HCT116 (cell line): ENCODE data around the gene HAUS8. TPM values are rescaled to one million over a fixed set of nuclear protein-coding genes. Genes with fewer than 3 reads are reported as not detected.

ENCODE experiments used
- ATAC-seq: fragments of 200-7000 bp; cut with Tn5 transposase; 2 replicates; pipeline ENCODE4 v1.9.1; 2020; ENCODE audit warnings: mild to moderate bottlenecking, moderate library complexity
- BruUV-seq: library from RNA; stranded (reverse); fragments of 400-500 nt; replicated peaks from 2 replicates; lab custom pipeline; 2021; lab: Mats Ljungman, UMichigan
- CTCF ChIA-PET: fragments of 300-600 bp; sonication (Branson Sonifier 250); formaldehyde crosslinking; loops from one replicate; lab custom pipeline; 2021; ENCODE audit warnings: antibody characterized with exemption; lab: Charles Lee
- POLR2A ChIA-PET: fragments of 300-600, 350-600 bp; sonication (Branson Sonifier 250); formaldehyde crosslinking; loops from one replicate; lab custom pipeline; 2021; ENCODE audit warnings: antibody characterized with exemption; lab: Charles Lee
- RAD21 ChIA-PET, 2 experiments: fragments of 300-600 bp; sonication (Branson Sonifier 250); formaldehyde crosslinking; loops; one replicate each; lab custom pipeline; 2023; ENCODE audit warnings: low total read pairs in 2 of 2; ENCODE audit not compliant: uncharacterized antibody in 2 of 2, unreplicated experiment in 2 of 2, low non-redundant PET in 1 of 2; lab: Charles Lee
- DNase-seq: peaks from one replicate; pipeline ENCODE4 v3.0.0-alpha.2; 2010; ENCODE audit warnings: low read depth, low spot score
- H2AFZ ChIP-seq: fragments of 200-600 bp; shearing (Covaris generic), sonication (generic); 2 replicates; pipeline ENCODE4 v1.6.1; 2017; ENCODE audit warnings: low read depth, mixed run types, mixed read lengths, antibody characterized with exemption, low read length; ENCODE audit not compliant: poor library complexity, severe bottlenecking
- H3K27ac ChIP-seq: 2 replicates; pipeline ENCODE4 v1.5.1; 2012; ENCODE audit warnings: low read depth, low read length
- H3K27me3 ChIP-seq: fragments of 200-600 bp; sonication (generic); 2 replicates; pipeline ENCODE4 v1.6.1; 2016; ENCODE audit warnings: mixed run types, low read length, mixed read lengths; ENCODE audit not compliant: insufficient read depth
- H3K36me3 ChIP-seq, 2 experiments: fragments of 200-500 bp in 1 of 2; fragments of 200-600 bp in 1 of 2; sonication (Bioruptor generic) in 1 of 2; sonication (generic) in 1 of 2; 2 replicates each; pipeline versions ENCODE4 v1.5.1 to v1.6.1; 2014 to 2016; ENCODE audit warnings: low read length in 2 of 2, inconsistent platforms in 1 of 2, mixed read lengths in 1 of 2, mixed run types in 1 of 2; ENCODE audit not compliant: insufficient read depth in 2 of 2, control insufficient read depth in 1 of 2
- H3K4me1 ChIP-seq, 2 experiments: fragments of 200-600 bp in 1 of 2; sonication (generic) in 1 of 2; 2 replicates each; pipeline versions ENCODE4 v1.5.1 to v1.6.1; 2012 to 2017; ENCODE audit warnings: low read length in 2 of 2, inconsistent platforms in 1 of 2, mild to moderate bottlenecking in 1 of 2, mixed read lengths in 1 of 2, mixed run types in 1 of 2, moderate library complexity in 1 of 2; ENCODE audit not compliant: insufficient read depth in 2 of 2, control insufficient read depth in 1 of 2
- H3K4me2 ChIP-seq: fragments of 200-600 bp; sonication (generic); 2 replicates; pipeline ENCODE4 v1.6.1; 2017; ENCODE audit warnings: mixed run types, low read length, mixed read lengths
- H3K4me3 ChIP-seq, 2 experiments: fragments of 200-600 bp in 1 of 2; sonication (generic) in 1 of 2; replicated peaks in 1 of 2; 2 replicates each; pipeline ENCODE4 v1.5.1; 2011 to 2016; ENCODE audit warnings: low read length in 2 of 2, control low read depth in 1 of 2, low read depth in 1 of 2, mild to moderate bottlenecking in 1 of 2, mixed read lengths in 1 of 2, mixed run types in 1 of 2
- H3K79me2 ChIP-seq: fragments of 200-600 bp; sonication (generic); 2 replicates; pipeline ENCODE4 v1.6.1; 2017; ENCODE audit warnings: mild to moderate bottlenecking, mixed run types, low read length, moderate library complexity, mixed read lengths; ENCODE audit not compliant: insufficient read depth
- H3K9ac ChIP-seq: fragments of 200-600 bp; sonication (generic); 2 replicates; pipeline ENCODE4 v1.6.1; 2016; ENCODE audit warnings: low read length, mixed read lengths
- H3K9me2 ChIP-seq: fragments of 200-600 bp; sonication (generic), shearing (Covaris generic); 2 replicates; pipeline ENCODE4 v1.6.1; 2017; ENCODE audit warnings: mixed run types, mild to moderate bottlenecking, moderate library complexity; ENCODE audit not compliant: insufficient read depth
- H3K9me3 ChIP-seq, 2 experiments: fragments of 200-500 bp in 1 of 2; fragments of 200-600 bp in 1 of 2; sonication (Bioruptor generic) in 1 of 2; sonication (generic) in 1 of 2; 2 replicates each; pipeline ENCODE4 v1.6.1; 2014 to 2017; ENCODE audit warnings: low read length in 2 of 2, mixed read lengths in 2 of 2, inconsistent platforms in 1 of 2, low read depth in 1 of 2, mild to moderate bottlenecking in 1 of 2, mixed run types in 1 of 2, moderate library complexity in 1 of 2; ENCODE audit not compliant: control insufficient read depth in 1 of 2, insufficient read depth in 1 of 2
- H4K20me1 ChIP-seq: fragments of 200-600 bp; sonication (generic), shearing (Covaris generic); 2 replicates; pipeline ENCODE4 v1.6.1; 2017; ENCODE audit warnings: mixed run types, mild to moderate bottlenecking, moderate library complexity; ENCODE audit not compliant: insufficient read depth
- CEBPB ChIP-seq: IDR thresholded peaks from 2 replicates; pipeline ENCODE4 v1.6.1; 2012; ENCODE audit warnings: low read depth
- POLR2AphosphoS5 ChIP-seq: IDR thresholded peaks from 2 replicates; pipeline ENCODE4 v1.6.1; 2011; ENCODE audit warnings: mild to moderate bottlenecking, low read depth, low read length, moderate library complexity
- RAD21 ChIP-seq: IDR thresholded peaks from 2 replicates; pipeline ENCODE4 v1.6.1; 2012; ENCODE audit warnings: low read depth, mild to moderate bottlenecking
- SP1 ChIP-seq: IDR thresholded peaks from 2 replicates; pipeline ENCODE4 v1.6.1; 2012; ENCODE audit warnings: low read depth
- ZFX ChIP-seq: fragments of 450-650 bp; IDR thresholded peaks from 2 replicates; pipeline ENCODE4 v1.6.1; 2017
- ZNF274 ChIP-seq: fragments of 200-500 bp; sonication (Bioruptor generic); IDR thresholded peaks from 2 replicates; pipeline ENCODE4 v1.6.1; 2014; ENCODE audit warnings: mild to moderate bottlenecking, low read depth, low read length, inconsistent platforms
- intact Hi-C: fragments of 100-400 bp; cut with micrococcal nuclease; formaldehyde crosslinking; loops from 2 replicates; pipeline ENCODE4 v1.10.0; 2022
- total RNA-seq: library from RNA; stranded (reverse); gene quantifications from one replicate; pipeline ENCODE4 v1.2.1, GENCODE V29; 2021; ENCODE audit not compliant: unreplicated experiment

The HAUS8 gene
- total RNA-seq, 1 experiment from 2014 or later: 23.6 TPM

DNA sequence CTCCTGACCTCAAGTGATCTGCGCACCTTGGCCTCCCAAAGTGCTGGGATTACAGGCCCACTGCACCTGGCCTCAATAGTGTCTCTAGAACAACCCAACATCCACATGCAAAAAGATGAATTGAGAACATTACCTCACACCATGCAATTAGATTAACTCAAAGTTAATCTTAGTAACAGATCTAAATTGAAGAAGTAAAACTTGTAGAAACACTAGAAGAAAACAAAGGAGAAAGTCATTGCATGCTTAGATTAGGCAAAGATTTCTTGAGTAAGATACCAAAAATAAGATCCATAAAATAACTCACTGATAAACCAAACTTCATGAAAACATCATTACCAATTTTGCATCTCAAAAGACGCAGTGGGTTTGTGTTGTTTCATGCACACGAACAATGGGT is 51.4 kb downstream of the HAUS8 start (continued):
- no peak for TF ChIP-seq ZNF274
- TF ChIP-seq ZFX: no peak
- no peak for TF ChIP-seq RAD21

DNA sequence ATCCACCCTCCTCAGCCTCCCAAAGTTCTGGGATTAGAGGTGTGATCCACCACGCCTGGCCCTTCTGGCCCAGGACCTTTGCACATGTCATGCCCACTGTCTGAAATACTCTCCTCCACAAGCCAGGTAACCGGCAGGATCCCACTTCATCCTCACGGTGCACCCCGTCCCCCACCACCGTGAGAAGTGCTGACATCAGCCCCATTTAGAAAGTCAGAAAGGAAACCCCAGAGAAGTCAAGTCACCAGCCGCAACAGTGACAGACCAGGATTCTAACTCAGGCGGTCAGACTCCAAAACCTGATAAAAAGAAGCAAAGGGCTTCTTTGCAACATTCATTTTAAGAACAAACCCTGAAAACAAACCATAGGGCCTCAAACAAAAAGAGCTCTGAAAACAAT is 52.5 kb downstream of the HAUS8 start:
- H3K9me3 ChIP-seq: no peaks in the 10 kb centered on the region
- intact Hi-C loops: no loop called here
- H3K9ac ChIP-seq: no peak overlapping the region
- BruUV-seq: no TSS peak
- no peak overlapping the region for H2AFZ ChIP-seq
- H3K36me3 ChIP-seq: no peaks in the 10 kb centered on the region
- no peaks in the 10 kb centered on the region for H3K79me2 ChIP-seq
- no peak overlapping the region for H3K4me2 ChIP-seq
- DNase-seq (no peak), ATAC-seq (no peak)
- H3K9me2 ChIP-seq: no peaks in the 10 kb centered on the region
- TF ChIP-seq POLR2AphosphoS5: no peak
- no peaks in the 10 kb centered on the region for H4K20me1 ChIP-seq
- peaks cover 11 to 37% of the 10 kb centered on the region in 2 experiments for H3K4me1 ChIP-seq
- RAD21 ChIA-PET: no interaction called here
- POLR2A ChIA-PET: no interaction called here
- H3K27me3 ChIP-seq: no peaks in the 10 kb centered on the region
- CTCF ChIA-PET: no interaction called here
- no peak overlapping the region for H3K27ac ChIP-seq
- H3K4me3 ChIP-seq: no peak overlapping the region

DNA sequence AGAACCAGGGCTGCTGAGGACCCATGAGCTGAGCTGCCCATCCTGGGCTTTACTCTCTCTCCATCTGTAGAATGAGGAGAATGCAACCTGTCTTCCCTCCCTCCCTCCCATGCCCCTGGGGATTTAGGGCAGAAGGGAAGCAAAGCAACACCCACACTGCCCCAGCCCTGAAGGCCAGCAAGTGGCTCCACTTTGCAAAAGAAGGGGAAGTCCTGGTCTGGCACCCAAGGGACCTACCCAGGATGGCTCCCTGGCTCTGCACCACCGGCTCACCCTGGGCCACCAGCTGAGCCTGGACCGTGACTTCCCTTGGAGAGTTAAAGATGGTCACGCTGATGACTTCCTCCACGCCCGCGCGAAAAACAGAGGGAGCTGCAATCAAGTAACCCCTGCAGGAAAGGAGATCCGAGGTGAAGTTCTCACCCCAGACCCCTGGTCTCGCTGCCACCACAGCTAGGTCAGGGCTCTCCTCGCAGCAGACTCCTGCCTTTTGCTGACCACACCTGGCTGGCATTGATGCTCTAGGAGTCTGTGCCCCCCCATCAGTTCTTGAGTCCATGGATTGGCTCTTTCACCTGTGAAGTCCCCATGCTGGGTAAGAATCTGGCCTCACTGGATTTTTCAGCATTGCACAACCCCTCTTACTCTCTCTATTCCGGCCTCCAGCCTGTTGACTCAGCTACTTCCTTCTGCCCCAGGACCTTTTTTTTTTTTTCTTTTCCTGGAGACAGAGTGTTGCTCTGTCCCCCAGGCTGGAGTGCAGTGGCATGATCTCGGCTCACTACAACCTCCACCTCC is 53.3 kb downstream of the HAUS8 start:
- RAD21 ChIA-PET: no interaction called here
- intact Hi-C loops: no loop called here
- Histone ChIP-seq H3K4me3 (no peak overlapping the region), H3K9me2 (no peaks in the 10 kb centered on the region), H3K36me3 (no peaks in the 10 kb centered on the region), H3K79me2 (no peaks in the 10 kb centered on the region)
- CTCF ChIA-PET: no interaction called here
- TF ChIP-seq RAD21 (no peak), CEBPB (peak; percentile 93), SP1 (peak; percentile 20; the same call in 1 of the 2 replicates)
- TF ChIP-seq, all 23 proteins: peak for 2
- H3K4me1 ChIP-seq: peaks cover 11 to 37% of the 10 kb centered on the region in 2 experiments
- no peak overlapping the region for H3K27ac ChIP-seq
- ATAC-seq (no peak), DNase-seq (no peak)
- H3K9ac ChIP-seq: no peak overlapping the region
- no peaks in the 10 kb centered on the region for H3K9me3 ChIP-seq
- no peaks in the 10 kb centered on the region for H3K27me3 ChIP-seq
- BruUV-seq: no TSS peak
- no peak overlapping the region for H3K4me2 ChIP-seq
- no peak overlapping the region for H2AFZ ChIP-seq
- POLR2A ChIA-PET: no interaction called here
- no peaks in the 10 kb centered on the region for H4K20me1 ChIP-seq
